ENCODE results near the gene CLCN3. TPM values are rescaled to one million over a fixed set of nuclear protein-coding genes. Genes with fewer than 3 reads are reported as not detected.

The CLCN3 gene
- total RNA-seq, 4 donors from 2014 or later: 28.8 to 45.4 (median 37.7) TPM

GRCh38 chr4:169690787-169691186, 70.4 kb downstream of the CLCN3 start:
- TF ChIP-seq CTCF (IDR thresholded peaks at IDR 0.05): no peak
- no peak for TF ChIP-seq POLR2A (IDR thresholded peaks at IDR 0.05)
- TF ChIP-seq EP300 (IDR thresholded peaks at IDR 0.05): no peak
- H3K4me1 ChIP-seq: no peaks in the 10 kb centered on the region
- peaks cover 0 to 42% (median 0%) of the 10 kb centered on the region in 3 donors for H3K36me3 ChIP-seq
- no peak overlapping the region for H3K27ac ChIP-seq
- no peak for DNase-seq (ENCODE audit: low spot score in 2 of 2)
- H3K9me3 ChIP-seq: no peaks in the 10 kb centered on the region
- H3K27me3 ChIP-seq: no peaks in the 10 kb centered on the region
- H3K4me3 ChIP-seq: no peak overlapping the region
- 95 to 97% methylated on average over 5 of the region's 5 CpGs for WGBS, 2 donors

DNA sequence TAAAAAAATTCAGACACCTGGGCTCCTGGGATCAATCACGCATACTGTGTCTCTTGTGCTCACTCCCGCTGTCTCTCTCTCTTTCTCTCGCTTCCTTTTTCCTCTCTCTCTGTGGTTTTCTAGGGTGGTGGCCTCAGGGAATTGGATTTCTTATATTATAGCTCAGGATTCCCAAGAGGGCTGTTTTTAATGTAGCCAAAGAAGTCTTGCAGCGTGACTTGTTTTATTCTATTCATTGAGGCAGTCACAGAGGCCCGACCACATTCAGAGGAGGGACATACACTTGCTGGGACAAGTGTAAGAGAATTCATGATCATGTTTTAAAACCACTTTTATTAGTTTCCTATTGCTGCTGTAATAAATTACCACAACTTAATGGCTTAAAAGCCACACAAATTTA, 78.0 kb downstream of the CLCN3 start:
- Histone ChIP-seq H3K27ac (no peak overlapping the region), H3K36me3 (peaks cover 0 to 59% (median 4%) of the 10 kb centered on the region in 3 donors), H3K4me1 (no peaks in the 10 kb centered on the region), H3K9me3 (peaks cover 0 to 3% (median 0%) of the 10 kb centered on the region in 4 donors), H3K27me3 (no peaks in the 10 kb centered on the region), H3K4me3 (no peak overlapping the region)
- 93 to 97% methylated on average over 5 of the region's 5 CpGs for WGBS, 2 donors
- TF ChIP-seq EP300 (IDR thresholded peaks at IDR 0.05) (no peak), POLR2A (IDR thresholded peaks at IDR 0.05) (no peak)
- DNase-seq (ENCODE audit: low spot score in 2 of 2): no peak

GRCh38 chr4:169707958-169708643, 87.7 kb downstream of the CLCN3 start:
- H3K27ac ChIP-seq: peak overlapping the region in 3 of 4 donors; percentile 46 to 82 (median 58)
- DNase-seq (ENCODE audit: low spot score in 2 of 2): no peak
- peaks cover 0 to 21% (median 0%) of the 10 kb centered on the region in 3 donors for H3K36me3 ChIP-seq

GRCh38 chr4:169715826-169716225, 95.4 kb downstream of the CLCN3 start:
- Histone ChIP-seq H3K4me1 (no peaks in the 10 kb centered on the region), H3K27ac (no peak overlapping the region), H3K36me3 (peaks cover 0 to 49% (median 0%) of the 10 kb centered on the region in 3 donors), H3K27me3 (no peaks in the 10 kb centered on the region), H3K4me3 (no peak overlapping the region), H3K9me3 (no peaks in the 10 kb centered on the region)
- no peak for DNase-seq (ENCODE audit: low spot score in 2 of 2)
- WGBS, 2 donors: 84 to 90% methylated on average over 2 of the region's 2 CpGs
- TF ChIP-seq EP300 (IDR thresholded peaks at IDR 0.05): no peak
- no peak for TF ChIP-seq POLR2A (IDR thresholded peaks at IDR 0.05)
- no peak for TF ChIP-seq CTCF (IDR thresholded peaks at IDR 0.05)

More at GRCh38 chr4:169707958-169708643, 87.7 kb downstream of the CLCN3 start:
- H3K9me3 ChIP-seq: no peaks in the 10 kb centered on the region
- peaks cover 0 to 16% (median 2%) of the 10 kb centered on the region in 4 donors for H3K4me1 ChIP-seq
- no peaks in the 10 kb centered on the region for H3K27me3 ChIP-seq
- TF ChIP-seq CTCF (IDR thresholded peaks at IDR 0.05) (no peak), POLR2A (IDR thresholded peaks at IDR 0.05) (no peak), EP300 (IDR thresholded peaks at IDR 0.05) (no peak)
- H3K4me3 ChIP-seq: no peak overlapping the region
- 31 to 33% methylated on average over 2 of the region's 2 CpGs for WGBS, 2 donors

GRCh38 chr4:169716677-169717076, 96.3 kb downstream of the CLCN3 start:
- Histone ChIP-seq H3K36me3 (peaks cover 0 to 51% (median 0%) of the 10 kb centered on the region in 3 donors), H3K4me1 (no peaks in the 10 kb centered on the region), H3K27ac (no peak overlapping the region), H3K4me3 (no peak overlapping the region), H3K9me3 (no peaks in the 10 kb centered on the region), H3K27me3 (no peaks in the 10 kb centered on the region)
- 76 to 93% methylated on average over 1 of the region's 1 CpG for WGBS, 2 donors
- DNase-seq (ENCODE audit: low spot score in 2 of 2): no peak
- TF ChIP-seq POLR2A (IDR thresholded peaks at IDR 0.05): no peak
- no peak for TF ChIP-seq CTCF (IDR thresholded peaks at IDR 0.05)
- TF ChIP-seq EP300 (IDR thresholded peaks at IDR 0.05): no peak
